DOHH2 (cell line): Measurements from ENCODE around the gene UMAD1.

Experiments
- EZH2phosphoT487 ChIP-seq: fragments of 200-600 bp; sonication (generic); IDR thresholded peaks from 2 replicates; pipeline ENCODE4 v1.6.1; 2017; ENCODE audit warnings: borderline replicate concordance, mild to moderate bottlenecking, antibody characterized with exemption, low read length, moderate library complexity, mixed read lengths
- TF ChIP-seq, protein P1 (sequence below): fragments of 200-600 bp; sonication (generic); IDR thresholded peaks from one replicate; pipeline ENCODE4 v1.5.1; 2014; ENCODE audit warnings: antibody characterized with exemption, mild to moderate bottlenecking, low read depth, low read length; ENCODE audit not compliant: poor library complexity, severe bottlenecking

DNA sequence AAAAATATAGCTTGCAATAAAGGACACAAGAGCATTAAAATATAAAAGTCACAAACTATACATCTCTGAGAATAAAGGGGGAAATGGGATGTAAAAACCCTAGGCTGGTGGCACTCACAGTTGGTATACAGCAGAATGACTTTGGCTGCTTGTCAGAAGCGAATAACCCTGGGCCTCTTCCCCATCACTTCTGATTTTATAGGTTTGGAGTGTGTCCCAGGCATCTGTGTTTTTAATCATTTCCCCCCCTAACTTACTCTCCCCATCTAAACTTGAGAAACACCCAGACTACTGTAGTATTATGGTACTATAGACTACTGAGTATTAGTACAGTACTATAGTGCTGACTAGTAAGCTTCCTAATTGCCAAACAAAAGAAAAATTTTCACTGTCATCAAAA lies 79.6 kb downstream of the UMAD1 start:
- TF ChIP-seq EZH2phosphoT487: no peak
- TF ChIP-seq, protein P1, sequence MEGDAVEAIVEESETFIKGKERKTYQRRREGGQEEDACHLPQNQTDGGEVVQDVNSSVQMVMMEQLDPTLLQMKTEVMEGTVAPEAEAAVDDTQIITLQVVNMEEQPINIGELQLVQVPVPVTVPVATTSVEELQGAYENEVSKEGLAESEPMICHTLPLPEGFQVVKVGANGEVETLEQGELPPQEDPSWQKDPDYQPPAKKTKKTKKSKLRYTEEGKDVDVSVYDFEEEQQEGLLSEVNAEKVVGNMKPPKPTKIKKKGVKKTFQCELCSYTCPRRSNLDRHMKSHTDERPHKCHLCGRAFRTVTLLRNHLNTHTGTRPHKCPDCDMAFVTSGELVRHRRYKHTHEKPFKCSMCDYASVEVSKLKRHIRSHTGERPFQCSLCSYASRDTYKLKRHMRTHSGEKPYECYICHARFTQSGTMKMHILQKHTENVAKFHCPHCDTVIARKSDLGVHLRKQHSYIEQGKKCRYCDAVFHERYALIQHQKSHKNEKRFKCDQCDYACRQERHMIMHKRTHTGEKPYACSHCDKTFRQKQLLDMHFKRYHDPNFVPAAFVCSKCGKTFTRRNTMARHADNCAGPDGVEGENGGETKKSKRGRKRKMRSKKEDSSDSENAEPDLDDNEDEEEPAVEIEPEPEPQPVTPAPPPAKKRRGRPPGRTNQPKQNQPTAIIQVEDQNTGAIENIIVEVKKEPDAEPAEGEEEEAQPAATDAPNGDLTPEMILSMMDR: no peak
